ENCODE data around the gene MEGF9.

Gene MEGF9

GRCh38 chr9:120659209-120659608, 55.1 kb downstream of the MEGF9 start:
- Histone ChIP-seq H3F3A (ENCODE audit: insufficient read depth) (no peaks in the 10 kb centered on the region), H3K27me3 (ENCODE audit: low read length) (no peaks in the 10 kb centered on the region), H3K27ac (ENCODE audit: low read depth, low read length) (no peak overlapping the region), H3K9me3 (ENCODE audit: insufficient read depth, low read length) (no peaks in the 10 kb centered on the region), H2AFZ (ENCODE audit: low read depth, low read length, severe bottlenecking) (no peak overlapping the region), H3K4me2 (ENCODE audit: low read depth, low read length, poor library complexity, severe bottlenecking) (no peak overlapping the region), H3K36me3 (ENCODE audit: low read length) (no peaks in the 10 kb centered on the region), H3K9ac (ENCODE audit: low read length) (no peak overlapping the region), H3K79me2 (ENCODE audit: insufficient read depth, low read length) (no peaks in the 10 kb centered on the region), H3K4me3 (ENCODE audit: insufficient read depth, low read length, poor library complexity, severe bottlenecking) (no peak overlapping the region), H3K9me2 (replicated peaks; ENCODE audit: insufficient read depth, low read length) (no peaks in the 10 kb centered on the region), H4K20me1 (ENCODE audit: low read depth, low read length) (no peaks in the 10 kb centered on the region)
- TF ChIP-seq EZH2phosphoT487 (conservative IDR thresholded peaks at IDR 0.05; ENCODE audit: low read length), result no peak
- no peak for TF ChIP-seq CTCF (IDR thresholded peaks at IDR 0.05; ENCODE audit: insufficient read depth, low read length, poor library complexity, severe bottlenecking)

- H3K9me3 ChIP-seq (ENCODE audit: insufficient read depth, low read length), result no peaks in the 10 kb centered on the region
- no peaks in the 10 kb centered on the region for H4K20me1 ChIP-seq (ENCODE audit: low read depth, low read length)
- no peaks in the 10 kb centered on the region for H3K36me3 ChIP-seq (ENCODE audit: low read length)
- no peak for TF ChIP-seq CTCF (IDR thresholded peaks at IDR 0.05; ENCODE audit: insufficient read depth, low read length, poor library complexity, severe bottlenecking)
- no peak for TF ChIP-seq EZH2phosphoT487 (conservative IDR thresholded peaks at IDR 0.05; ENCODE audit: low read length)
- H3K79me2 ChIP-seq (ENCODE audit: insufficient read depth, low read length), result no peaks in the 10 kb centered on the region
- no peak overlapping the region for H3K4me3 ChIP-seq (ENCODE audit: insufficient read depth, low read length, poor library complexity, severe bottlenecking)
- H3K27ac ChIP-seq (ENCODE audit: low read depth, low read length), result no peak overlapping the region
- H3K4me2 ChIP-seq (ENCODE audit: low read depth, low read length, poor library complexity, severe bottlenecking), result no peak overlapping the region
- H3F3A ChIP-seq (ENCODE audit: insufficient read depth), result no peaks in the 10 kb centered on the region
- no peak overlapping the region for H3K9ac ChIP-seq (ENCODE audit: low read length)
- H2AFZ ChIP-seq (ENCODE audit: low read depth, low read length, severe bottlenecking), result no peak overlapping the region
- H3K9me2 ChIP-seq (replicated peaks; ENCODE audit: insufficient read depth, low read length), result no peaks in the 10 kb centered on the region
- H3K27me3 ChIP-seq (ENCODE audit: low read length), result no peaks in the 10 kb centered on the region
Measured at GRCh38 chr9:120655005-120655622, 59.2 kb downstream of the MEGF9 start.

- Histone ChIP-seq H2AFZ (ENCODE audit: low read depth, low read length, severe bottlenecking) (no peak overlapping the region), H3K9me2 (replicated peaks; ENCODE audit: insufficient read depth, low read length) (no peaks in the 10 kb centered on the region), H4K20me1 (ENCODE audit: low read depth, low read length) (no peaks in the 10 kb centered on the region), H3K9me3 (ENCODE audit: insufficient read depth, low read length) (no peaks in the 10 kb centered on the region), H3K27me3 (ENCODE audit: low read length) (no peaks in the 10 kb centered on the region), H3K4me2 (ENCODE audit: low read depth, low read length, poor library complexity, severe bottlenecking) (no peak overlapping the region), H3K4me3 (ENCODE audit: insufficient read depth, low read length, poor library complexity, severe bottlenecking) (no peak overlapping the region), H3F3A (ENCODE audit: insufficient read depth) (no peaks in the 10 kb centered on the region), H3K9ac (ENCODE audit: low read length) (no peak overlapping the region), H3K79me2 (ENCODE audit: insufficient read depth, low read length) (no peaks in the 10 kb centered on the region), H3K36me3 (ENCODE audit: low read length) (no peaks in the 10 kb centered on the region), H3K27ac (ENCODE audit: low read depth, low read length) (no peak overlapping the region)
- TF ChIP-seq EZH2phosphoT487 (conservative IDR thresholded peaks at IDR 0.05; ENCODE audit: low read length) (no peak), CTCF (IDR thresholded peaks at IDR 0.05; ENCODE audit: insufficient read depth, low read length, poor library complexity, severe bottlenecking) (no peak)
Measured at GRCh38 chr9:120654272-120654671, 60.0 kb downstream of the MEGF9 start.

Measured in SU-DHL-6 (cell line).